ENCODE results near the gene KLHL18. TPM values are rescaled to one million over a fixed set of nuclear protein-coding genes. Genes with fewer than 3 reads are reported as not detected.

The KLHL18 gene
- total RNA-seq, 1 experiment from 2014 or later = 36.6 TPM

DNA sequence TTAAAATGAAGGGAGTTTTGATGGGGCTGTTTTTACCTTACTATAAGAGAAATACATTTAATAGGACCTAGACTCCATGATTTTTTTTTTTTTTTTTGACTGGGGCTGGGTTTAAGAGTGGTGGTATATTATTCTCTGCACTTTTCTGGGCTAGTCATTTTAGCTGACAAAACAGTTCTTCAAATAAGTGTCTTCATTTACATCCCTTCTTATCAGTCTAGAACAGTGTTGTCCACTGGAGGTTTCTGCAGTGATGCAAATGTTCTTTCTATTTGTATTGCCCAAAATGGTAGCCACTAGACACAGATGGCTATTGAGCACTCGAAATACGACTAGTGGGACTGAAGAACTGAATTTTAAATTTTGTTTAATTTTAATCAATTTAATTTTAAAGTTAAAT, 37.2 kb downstream of the KLHL18 start:
- POLR2A ChIA-PET = interaction anchor here (1.7 kb wide), 1 partner anchor 37 kb away, joined by 5 read pairs; the partner anchor contains the start of genes KIF9 and KLHL18
- DNase-seq (ENCODE audit: unreplicated experiment) = no peak
- peaks cover 33% of the 10 kb centered on the region for H3K4me1 Mint-ChIP-seq (ENCODE audit: insufficient read depth, unreplicated experiment)
- no peak overlapping the region for H3K27ac Mint-ChIP-seq (ENCODE audit: low read depth, unreplicated experiment)
- no peak overlapping the region for H3K4me3 Mint-ChIP-seq (ENCODE audit: unreplicated experiment)
- H3K27me3 Mint-ChIP-seq (ENCODE audit: insufficient read depth, unreplicated experiment) = no peaks in the 10 kb centered on the region
- BruUV-seq (replicated peaks) = no TSS peak
- H3K9me3 Mint-ChIP-seq (ENCODE audit: unreplicated experiment) = no peaks in the 10 kb centered on the region
- TF ChIP-seq, protein P1, sequence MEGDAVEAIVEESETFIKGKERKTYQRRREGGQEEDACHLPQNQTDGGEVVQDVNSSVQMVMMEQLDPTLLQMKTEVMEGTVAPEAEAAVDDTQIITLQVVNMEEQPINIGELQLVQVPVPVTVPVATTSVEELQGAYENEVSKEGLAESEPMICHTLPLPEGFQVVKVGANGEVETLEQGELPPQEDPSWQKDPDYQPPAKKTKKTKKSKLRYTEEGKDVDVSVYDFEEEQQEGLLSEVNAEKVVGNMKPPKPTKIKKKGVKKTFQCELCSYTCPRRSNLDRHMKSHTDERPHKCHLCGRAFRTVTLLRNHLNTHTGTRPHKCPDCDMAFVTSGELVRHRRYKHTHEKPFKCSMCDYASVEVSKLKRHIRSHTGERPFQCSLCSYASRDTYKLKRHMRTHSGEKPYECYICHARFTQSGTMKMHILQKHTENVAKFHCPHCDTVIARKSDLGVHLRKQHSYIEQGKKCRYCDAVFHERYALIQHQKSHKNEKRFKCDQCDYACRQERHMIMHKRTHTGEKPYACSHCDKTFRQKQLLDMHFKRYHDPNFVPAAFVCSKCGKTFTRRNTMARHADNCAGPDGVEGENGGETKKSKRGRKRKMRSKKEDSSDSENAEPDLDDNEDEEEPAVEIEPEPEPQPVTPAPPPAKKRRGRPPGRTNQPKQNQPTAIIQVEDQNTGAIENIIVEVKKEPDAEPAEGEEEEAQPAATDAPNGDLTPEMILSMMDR (IDR thresholded peaks at IDR 0.05; ENCODE audit: unreplicated experiment) = no peak
- intact Hi-C loops (cut with micrococcal nuclease) = loop anchor here (5.0 to 10.0 kb wide), 3 partner anchors 225 to 613 kb away; no protein-coding TSS in a partner anchor
- CTCF ChIA-PET = no interaction called here
- peaks cover 39% of the 10 kb centered on the region for H3K36me3 Mint-ChIP-seq (ENCODE audit: insufficient read depth, unreplicated experiment)

- Mint-ChIP-seq H3K27ac (ENCODE audit: low read depth, unreplicated experiment) (peak overlapping the region; percentile 48), H3K27me3 (ENCODE audit: insufficient read depth, unreplicated experiment) (no peaks in the 10 kb centered on the region), H3K36me3 (ENCODE audit: insufficient read depth, unreplicated experiment) (peaks cover 70% of the 10 kb centered on the region), H3K4me3 (ENCODE audit: unreplicated experiment) (no peak overlapping the region), H3K9me3 (ENCODE audit: unreplicated experiment) (no peaks in the 10 kb centered on the region), H3K4me1 (ENCODE audit: insufficient read depth, unreplicated experiment) (peaks cover 16% of the 10 kb centered on the region)
- intact Hi-C loops (cut with micrococcal nuclease) = loop anchor here (1.0 to 10.0 kb wide), 7 partner anchors 41 to 616 kb away; partner anchors contain the start of genes KIF9, KLHL18 and SETD2
- POLR2A ChIA-PET = interaction anchor here (0.7 to 1.0 kb wide), 4 partner anchors 40 to 415 kb away, joined by 3 to 4 read pairs (median 4); partner anchors contain the start of gene KLHL18
- no peak for DNase-seq (ENCODE audit: unreplicated experiment)
- CTCF ChIA-PET = interaction anchor here (0.5 to 1.8 kb wide), 27 partner anchors 8 to 1763 kb away, joined by 3 to 10 read pairs (median 4); partner anchors contain the start of gene SETD2
- BruUV-seq (replicated peaks) = no TSS peak
- TF ChIP-seq, protein P1 (IDR thresholded peaks at IDR 0.05; ENCODE audit: unreplicated experiment) = no peak
Measured at GRCh38 chr3:47323431-47324277, 40.9 kb downstream of the KLHL18 start.

- ChIA-PET CTCF (interaction anchor here (0.5 to 1.8 kb wide), 26 partner anchors 8 to 617 kb away, joined by 3 to 10 read pairs (median 4); partner anchors contain the start of gene SETD2), POLR2A (interaction anchor here (0.7 to 1.0 kb wide), 3 partner anchors 41 to 416 kb away, joined by 3 to 4 read pairs (median 3); partner anchors contain the start of gene KLHL18)
- Mint-ChIP-seq H3K9me3 (ENCODE audit: unreplicated experiment) (no peaks in the 10 kb centered on the region), H3K4me3 (ENCODE audit: unreplicated experiment) (no peak overlapping the region), H3K4me1 (ENCODE audit: insufficient read depth, unreplicated experiment) (peaks cover 9% of the 10 kb centered on the region), H3K27ac (ENCODE audit: low read depth, unreplicated experiment) (no peak overlapping the region), H3K27me3 (ENCODE audit: insufficient read depth, unreplicated experiment) (no peaks in the 10 kb centered on the region), H3K36me3 (ENCODE audit: insufficient read depth, unreplicated experiment) (peaks cover 72% of the 10 kb centered on the region)
- intact Hi-C loops (cut with micrococcal nuclease) = loop anchor here (1.0 to 10.0 kb wide), 7 partner anchors 42 to 617 kb away; partner anchors contain the start of genes KIF9, KLHL18 and SETD2
- no TSS peak for BruUV-seq (replicated peaks)
- DNase-seq (ENCODE audit: unreplicated experiment) = peak; percentile 79
- TF ChIP-seq, protein P1 (IDR thresholded peaks at IDR 0.05; ENCODE audit: unreplicated experiment) = peak; percentile 68
Measured at GRCh38 chr3:47324278-47324865, 41.6 kb downstream of the KLHL18 start.

DNA sequence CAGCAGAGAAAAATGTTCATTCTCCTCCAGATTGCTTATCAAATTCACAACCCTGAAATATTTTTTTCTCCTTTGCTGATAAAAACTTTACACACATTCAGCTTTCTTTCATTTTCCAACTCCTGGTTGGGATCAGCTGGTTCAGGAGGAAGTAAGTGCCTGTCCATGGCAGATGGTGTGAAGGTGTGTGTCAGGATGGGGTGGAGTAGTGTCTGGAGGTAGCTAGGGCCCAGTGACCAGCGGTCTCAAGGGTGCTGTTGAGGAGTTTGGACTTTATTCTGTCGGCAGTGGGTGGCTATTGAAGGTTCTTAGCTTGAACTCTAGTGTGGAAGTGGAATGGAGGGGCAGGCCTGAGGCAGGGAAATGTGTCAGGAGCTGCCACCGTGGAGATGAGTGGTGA, 51.2 kb downstream of the KLHL18 start:
- H3K4me3 Mint-ChIP-seq (ENCODE audit: unreplicated experiment) = no peak overlapping the region
- no peak overlapping the region for H3K27ac Mint-ChIP-seq (ENCODE audit: low read depth, unreplicated experiment)
- no TSS peak for BruUV-seq (replicated peaks)
- H3K36me3 Mint-ChIP-seq (ENCODE audit: insufficient read depth, unreplicated experiment) = peaks cover 76% of the 10 kb centered on the region
- H3K4me1 Mint-ChIP-seq (ENCODE audit: insufficient read depth, unreplicated experiment) = no peaks in the 10 kb centered on the region
- ChIA-PET CTCF (interaction anchor here (0.7 to 1.1 kb wide), 2 partner anchors 25 to 168 kb away, joined by 3 read pairs; no protein-coding TSS in a partner anchor), POLR2A (no interaction called here)
- no peaks in the 10 kb centered on the region for H3K9me3 Mint-ChIP-seq (ENCODE audit: unreplicated experiment)
- H3K27me3 Mint-ChIP-seq (ENCODE audit: insufficient read depth, unreplicated experiment) = no peaks in the 10 kb centered on the region
- intact Hi-C loops (cut with micrococcal nuclease) = no loop called here
- TF ChIP-seq, protein P1 (IDR thresholded peaks at IDR 0.05; ENCODE audit: unreplicated experiment) = no peak
- no peak for DNase-seq (ENCODE audit: unreplicated experiment)

All from MCF 10A (cell line).